ENCODE results near the gene HSPA12B.

GRCh38 chr20:3767427-3768341 is 35.2 kb downstream of the HSPA12B start, which contains the start of gene ADISSP:
- TF ChIP-seq SMC3 (IDR thresholded peaks at IDR 0.05; ENCODE audit: low read depth, low read length) (no peak), RAD21 (IDR thresholded peaks at IDR 0.05; ENCODE audit: low read length) (no peak), CTCF (conservative IDR thresholded peaks at IDR 0.05; ENCODE audit: low read depth, low read length) (peak; percentile 11; the same call in 1 of the 2 replicates), MAFK (IDR thresholded peaks at IDR 0.05; ENCODE audit: low read depth, low read length) (no peak), RFX5 (IDR thresholded peaks at IDR 0.05; ENCODE audit: low read depth, low read length) (no peak), MXI1 (IDR thresholded peaks at IDR 0.05; ENCODE audit: borderline replicate concordance, low read depth, low read length) (peak; percentile 92; the same call in 1 of the 2 replicates), CHD1 (IDR thresholded peaks at IDR 0.05; ENCODE audit: low read depth, low read length) (no peak), USF2 (IDR thresholded peaks at IDR 0.05; ENCODE audit: low read depth, low read length) (peak; percentile 97), ELK1 (IDR thresholded peaks at IDR 0.05; ENCODE audit: borderline replicate concordance, low read depth, low read length) (no peak), POLR2A (IDR thresholded peaks at IDR 0.05; ENCODE audit: low read depth, low read length) (peak; percentile 79)

All from IMR-90 (cell line).